HG03520 (cell line): ENCODE measurements around the gene KIAA1210.
A peak's percentile ranks its signal among the peaks of the same experiment; 100 is the strongest.

Experiments used
- ATAC-seq: cut with Tn5 transposase; IDR thresholded peaks from one replicate; pipeline ENCODE4 v1.9.1; 2021; ENCODE audit warnings: mild to moderate bottlenecking, moderate library complexity; ENCODE audit not compliant: unreplicated experiment

The KIAA1210 gene

DNA sequence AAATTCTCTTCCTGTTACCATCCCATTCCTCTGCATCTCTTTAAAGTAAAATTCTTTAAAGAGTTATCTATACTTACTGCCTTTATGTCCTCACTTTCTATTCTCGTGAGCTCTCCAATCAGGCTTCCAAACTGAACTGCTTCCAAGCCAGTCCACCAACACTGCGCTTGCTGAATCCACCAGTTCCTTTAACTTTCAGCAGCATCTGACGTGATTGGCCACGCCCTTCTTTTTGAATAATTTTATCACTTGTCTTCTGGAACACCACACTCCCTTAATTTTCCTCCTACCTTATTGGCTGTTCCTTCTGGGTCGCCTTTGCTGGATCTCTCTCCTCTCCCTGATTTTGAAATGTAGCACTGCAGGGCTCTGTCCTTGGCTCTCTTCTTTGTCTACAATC lies at the start of gene KIAA1210:
TSS of gene KIAA1210 (minus strand) at position 163 of the 400 bp plus-strand sequence. CDS start 4,170 bp downstream, outside the sequence.
- no peak for ATAC-seq

DNA sequence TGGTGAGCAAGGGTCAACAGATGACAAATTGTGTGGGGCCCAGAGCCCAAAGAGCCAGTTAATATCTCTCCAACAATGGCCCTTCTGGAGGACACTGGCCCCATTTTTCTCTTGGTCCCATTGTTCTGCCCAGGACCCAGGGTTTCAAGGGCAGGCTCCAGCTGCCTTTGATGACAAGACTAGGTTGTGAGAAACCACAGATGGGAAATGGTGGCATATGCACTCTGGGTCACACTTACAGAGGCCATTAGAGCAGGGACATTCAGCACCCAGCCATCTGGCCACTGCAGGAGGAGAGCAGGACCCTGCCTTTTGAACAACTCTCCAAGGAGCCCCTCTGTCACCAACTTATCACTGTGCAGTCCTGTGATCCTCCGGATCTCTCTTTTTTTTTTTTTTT lies 49.7 kb upstream of the KIAA1210 start:
- ATAC-seq = no peak

DNA sequence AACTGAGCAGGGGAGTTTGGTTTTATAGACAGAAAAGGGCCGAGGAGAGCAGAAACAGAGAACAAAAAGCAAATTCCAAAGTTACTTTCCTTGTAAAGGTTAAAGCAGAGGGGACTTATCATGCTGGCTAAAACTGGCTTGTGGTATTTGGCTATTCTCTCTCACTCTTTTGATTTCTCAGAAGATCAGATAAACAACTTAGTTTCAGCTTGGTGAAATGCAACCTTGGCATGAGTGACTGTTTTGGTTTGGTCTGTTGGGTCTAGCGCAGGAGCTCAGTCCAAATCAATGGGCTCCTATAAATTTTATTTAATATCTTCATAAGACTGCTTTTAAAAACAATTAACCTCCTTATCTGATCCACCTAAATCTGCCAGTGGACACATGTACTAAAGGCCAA lies 47.3 kb upstream of the KIAA1210 start:
- no peak for ATAC-seq

DNA sequence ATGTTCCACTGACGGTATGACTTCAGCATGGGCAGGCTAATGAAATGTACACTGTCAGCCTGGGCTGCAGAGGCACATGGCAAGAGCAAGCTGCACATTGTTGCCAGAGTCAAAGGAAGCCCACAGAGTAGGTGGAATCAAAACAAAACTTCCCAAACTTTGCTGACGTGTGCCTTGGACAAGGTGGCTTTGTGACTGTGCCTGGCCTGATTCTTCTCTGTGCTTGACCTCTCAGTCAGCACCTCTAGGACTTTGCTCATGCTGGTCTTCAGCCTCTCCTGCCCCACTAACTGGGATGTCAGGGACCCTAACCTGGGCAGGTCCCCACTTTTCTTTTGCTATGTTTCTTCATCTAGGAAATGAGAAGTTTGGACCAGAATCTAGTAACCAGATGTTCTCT lies 40.5 kb upstream of the KIAA1210 start:
- ATAC-seq = no peak

DNA sequence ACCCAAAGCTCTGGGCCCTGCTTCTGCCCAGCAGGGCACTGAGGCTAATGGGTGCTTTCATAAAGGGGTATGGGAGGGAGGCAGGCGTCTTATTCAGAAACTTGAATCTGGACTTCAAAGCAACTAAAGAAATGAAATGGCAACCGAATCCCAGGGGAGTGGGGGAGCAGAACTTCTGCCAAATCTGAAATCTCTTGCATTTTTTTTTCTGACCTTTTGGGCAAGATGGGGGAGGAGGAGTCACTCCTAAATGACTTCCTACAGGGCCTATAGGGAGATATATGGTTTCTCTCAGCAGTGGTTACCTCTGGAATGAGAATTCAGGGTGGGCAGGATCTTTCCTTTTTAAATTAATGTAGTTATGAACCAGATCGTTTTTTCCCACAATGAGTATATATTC lies 30.6 kb upstream of the KIAA1210 start:
- ATAC-seq = no peak

DNA sequence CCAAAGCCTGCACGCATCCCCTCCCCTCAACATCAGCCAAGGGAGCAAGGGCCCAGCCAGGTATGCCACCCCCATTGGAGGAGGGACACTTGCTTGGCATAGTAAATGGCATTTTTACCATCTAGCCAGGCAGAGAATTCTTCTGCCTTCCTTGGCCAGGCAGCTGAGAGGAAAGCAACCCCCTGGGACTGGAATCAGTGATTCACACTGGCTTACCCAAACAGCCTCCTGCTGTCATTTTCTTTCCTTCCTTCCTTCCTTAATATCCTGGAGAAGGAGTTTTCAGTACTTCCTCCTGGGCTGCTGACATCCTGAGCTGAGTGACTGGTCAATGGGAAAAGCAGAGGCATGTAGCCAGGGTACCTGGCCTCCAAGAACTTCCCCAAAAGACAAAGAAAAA lies 28.6 kb upstream of the KIAA1210 start:
- no peak for ATAC-seq

DNA sequence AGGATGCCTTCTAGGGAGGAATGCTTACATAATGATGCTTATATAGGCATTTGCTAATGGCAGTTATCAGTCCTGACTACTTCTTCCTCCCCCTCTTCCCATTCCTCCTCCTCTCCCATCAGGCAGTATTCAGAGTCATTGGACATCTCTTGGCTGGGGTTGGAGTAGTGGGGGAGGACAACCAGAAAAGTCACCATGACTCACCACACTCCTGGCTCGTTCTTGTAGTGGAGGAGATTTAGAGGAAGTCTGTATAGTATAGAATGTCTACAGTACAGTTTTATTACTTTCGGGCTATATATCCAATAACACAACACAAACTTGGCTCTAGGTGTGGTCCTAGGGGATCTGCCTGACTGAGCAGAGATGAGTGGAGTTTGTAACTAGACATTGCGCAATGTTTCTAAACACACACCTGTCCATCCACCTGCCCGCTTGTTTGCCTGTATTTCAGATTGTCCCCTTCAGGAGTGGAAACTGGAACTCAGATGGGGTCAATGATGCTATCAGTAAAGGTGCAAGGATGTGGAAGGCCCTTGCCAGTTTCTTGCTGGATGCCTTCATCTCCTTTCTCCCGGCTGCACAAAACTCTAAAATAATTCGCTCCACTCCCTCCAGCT lies 27.9 kb upstream of the KIAA1210 start:
- no peak for ATAC-seq

DNA sequence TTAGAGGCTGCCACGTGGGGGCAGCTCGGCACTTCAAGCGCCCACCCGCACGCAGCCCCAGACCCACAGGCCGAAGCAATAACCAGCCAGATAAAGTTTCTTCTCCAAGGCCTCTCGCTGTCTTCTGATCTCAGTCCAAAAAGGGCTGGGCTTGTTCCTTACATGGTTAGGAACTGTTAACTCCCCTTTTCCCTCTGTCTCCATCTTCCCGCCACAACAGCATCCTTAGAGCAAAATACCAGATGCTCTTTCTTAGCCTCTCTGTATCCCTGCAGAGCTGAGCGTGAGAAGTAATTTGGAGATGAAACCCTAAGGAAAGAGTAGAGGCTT lies 23.4 kb upstream of the KIAA1210 start:
- no peak for ATAC-seq

DNA sequence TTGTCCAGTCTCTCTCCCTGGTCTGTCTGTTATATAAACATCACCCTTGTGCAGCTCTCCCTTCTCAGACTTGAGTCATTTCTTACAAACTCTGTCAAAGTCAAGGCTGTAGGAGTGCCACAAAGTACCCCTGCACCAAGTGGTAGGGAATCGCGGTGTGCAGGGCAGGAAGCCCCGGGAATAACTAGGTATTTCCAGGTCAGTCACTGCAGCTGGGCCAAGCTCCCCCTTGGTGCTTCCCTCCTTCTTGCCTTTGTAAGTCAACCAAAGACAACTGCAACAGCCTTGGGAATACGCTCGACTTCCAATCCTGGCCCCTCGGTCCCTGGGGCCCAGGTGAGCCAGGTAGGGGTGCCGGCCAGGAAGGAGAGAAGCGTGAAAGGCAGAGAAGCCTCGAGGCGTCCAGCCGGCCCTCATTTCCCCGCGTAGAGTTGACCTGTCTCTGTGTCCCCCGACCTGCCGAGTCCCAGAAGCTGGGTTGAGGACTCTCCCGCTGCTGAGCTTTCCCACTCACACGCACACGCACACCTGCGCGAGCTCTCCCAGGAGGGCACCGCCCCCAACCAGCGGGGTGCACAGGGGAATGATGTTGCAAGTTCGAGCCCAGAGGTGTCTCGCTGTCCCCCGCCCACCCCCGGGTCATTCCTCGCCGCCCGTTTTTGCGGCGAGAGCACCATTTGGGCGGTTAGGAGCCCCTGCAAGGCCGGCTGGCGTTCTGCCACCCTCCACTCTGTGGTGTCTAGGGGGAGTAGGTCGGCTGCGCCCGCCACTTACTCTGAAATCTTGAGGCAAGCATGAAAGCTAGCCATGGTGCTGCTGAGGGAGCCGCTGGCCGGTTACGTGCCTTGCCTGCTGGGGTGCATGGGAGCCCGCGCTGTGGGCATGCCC lies 22.8 kb upstream of the KIAA1210 start:
- ATAC-seq = no peak

DNA sequence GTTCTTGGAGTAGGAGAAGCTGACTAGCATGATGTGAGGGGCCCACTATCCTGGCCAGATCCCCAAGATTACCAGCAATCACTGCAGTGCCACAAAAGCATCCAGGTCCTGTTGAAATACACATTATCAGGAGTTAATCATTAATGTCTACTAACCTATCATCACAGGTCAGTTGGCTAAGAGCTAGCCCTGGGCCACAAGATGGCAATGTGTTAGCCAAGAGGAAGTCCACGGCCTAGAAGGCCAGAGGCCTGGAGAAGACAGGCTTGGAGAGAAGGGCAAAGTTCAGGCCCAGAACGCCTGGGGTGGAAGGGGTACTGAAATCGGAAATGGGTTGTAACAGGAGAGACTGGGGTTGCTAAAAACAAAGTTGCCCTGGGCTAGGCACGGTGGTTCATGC lies 19.9 kb upstream of the KIAA1210 start:
- no peak for ATAC-seq

DNA sequence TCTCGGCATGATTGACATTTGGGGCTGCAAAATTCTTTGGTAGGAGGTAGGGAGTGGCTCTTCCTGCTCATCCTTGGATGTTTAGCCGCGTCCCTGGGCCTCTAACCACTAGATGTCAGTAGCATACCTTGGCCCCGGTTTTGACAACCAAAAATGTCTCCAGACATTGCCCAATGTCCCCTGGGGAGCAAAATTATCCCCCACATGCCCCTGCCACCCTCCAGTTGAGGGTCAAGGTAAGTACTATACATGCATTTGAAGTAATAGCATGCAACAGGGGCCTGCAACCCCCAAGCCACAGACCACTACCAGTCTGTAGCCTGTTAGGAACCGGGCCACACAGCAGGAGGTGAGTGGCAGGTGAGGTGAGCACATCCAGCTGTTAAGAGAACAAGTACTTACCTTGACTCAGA lies 17.6 kb upstream of the KIAA1210 start:
- no peak for ATAC-seq

DNA sequence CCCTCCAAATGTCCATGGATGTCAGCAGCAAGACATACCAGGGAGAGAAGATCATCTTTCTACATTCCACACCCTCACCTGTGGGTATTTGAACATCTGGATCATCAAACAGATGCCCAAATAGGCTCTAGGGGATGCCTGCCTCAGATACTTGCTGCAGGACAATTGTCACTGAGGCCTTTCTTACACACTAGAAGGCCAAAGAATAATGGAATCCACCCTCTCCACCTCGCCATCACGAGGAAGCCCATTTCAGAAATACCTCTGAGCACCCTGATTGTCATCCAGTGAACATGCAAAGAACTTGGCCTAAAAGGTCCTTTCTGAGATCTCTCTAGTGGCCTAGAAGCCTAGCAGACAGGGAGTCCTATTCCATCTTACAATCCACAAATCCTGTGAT lies 6.9 kb upstream of the KIAA1210 start:
- no peak for ATAC-seq

DNA sequence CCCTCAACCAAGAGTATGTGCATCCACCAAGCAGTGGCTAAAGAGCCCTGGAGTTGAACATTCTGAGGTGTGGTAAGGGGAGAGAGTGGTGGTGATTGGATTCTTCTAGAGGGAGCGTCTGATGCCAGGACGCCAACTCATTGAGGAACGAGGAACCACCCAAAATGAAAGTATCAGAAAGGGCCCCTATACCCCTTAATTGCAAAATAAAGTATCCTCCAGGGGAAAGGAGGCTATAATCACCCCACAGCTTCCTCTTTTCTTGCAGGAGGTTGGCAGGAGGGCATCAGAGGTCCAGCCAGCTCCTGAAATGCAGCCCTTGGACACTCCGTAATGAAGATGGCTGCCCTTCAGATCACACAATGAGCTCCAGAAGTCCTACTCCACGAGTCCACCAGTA lies 5.3 kb upstream of the KIAA1210 start:
- no peak for ATAC-seq

DNA sequence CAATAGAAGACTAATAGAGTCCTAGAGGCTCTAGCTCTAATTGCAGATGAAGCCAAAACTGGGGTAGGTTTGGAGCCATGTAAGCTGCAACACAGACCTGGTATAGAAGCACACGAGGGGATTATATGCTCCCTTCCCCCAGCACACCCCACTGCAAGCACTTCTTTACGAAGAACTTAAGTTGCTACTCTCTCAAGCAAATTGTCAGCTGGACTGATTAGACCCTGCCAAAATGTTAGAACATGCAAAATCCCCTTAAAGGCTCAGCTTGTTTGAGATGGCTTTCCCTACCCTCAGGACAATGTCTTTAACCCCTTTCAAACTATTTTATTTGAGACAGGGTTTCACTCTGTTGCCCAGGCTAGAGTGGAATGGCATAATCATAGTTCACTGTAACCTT lies 4.7 kb upstream of the KIAA1210 start:
- ATAC-seq = no peak

DNA sequence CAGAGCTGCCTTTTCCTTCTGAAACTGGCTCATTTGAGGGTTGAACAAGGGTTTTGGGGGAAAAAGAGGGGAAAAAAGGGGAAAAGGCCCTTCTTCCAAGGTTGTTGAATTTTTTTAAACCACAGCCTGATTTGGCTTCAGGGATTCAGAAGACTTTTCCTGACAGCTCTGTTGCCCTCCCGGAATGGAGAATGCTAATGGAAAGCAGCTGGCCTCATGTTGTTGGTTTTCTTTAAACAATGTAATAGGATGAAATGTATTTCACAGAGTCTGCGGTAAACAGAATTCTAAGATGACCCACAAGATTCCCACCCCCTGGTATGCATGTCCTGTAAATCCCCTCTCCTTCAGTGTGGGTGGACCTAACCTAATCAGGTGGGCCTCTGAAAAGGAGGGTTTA lies 3.3 kb upstream of the KIAA1210 start:
- ATAC-seq = no peak

DNA sequence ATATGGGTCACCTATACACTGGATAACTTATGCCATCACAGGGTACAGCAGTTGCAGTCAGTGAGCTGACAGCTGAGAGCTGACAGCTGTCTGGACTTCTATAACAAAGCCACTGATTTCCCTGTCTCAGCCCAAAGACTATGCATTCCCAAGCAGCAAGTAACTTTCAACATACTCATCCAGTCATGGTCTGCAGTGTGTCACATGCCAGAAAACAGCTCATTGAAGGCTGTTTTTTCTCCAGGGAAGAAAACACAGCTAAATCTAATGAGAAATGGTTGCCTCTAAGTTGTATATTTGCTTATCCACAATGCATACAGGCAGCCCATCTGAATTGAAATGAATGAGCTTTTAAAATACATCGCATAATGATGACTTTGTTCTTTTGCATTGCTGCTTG lies 6.3 kb downstream of the KIAA1210 start:
- no peak for ATAC-seq

DNA sequence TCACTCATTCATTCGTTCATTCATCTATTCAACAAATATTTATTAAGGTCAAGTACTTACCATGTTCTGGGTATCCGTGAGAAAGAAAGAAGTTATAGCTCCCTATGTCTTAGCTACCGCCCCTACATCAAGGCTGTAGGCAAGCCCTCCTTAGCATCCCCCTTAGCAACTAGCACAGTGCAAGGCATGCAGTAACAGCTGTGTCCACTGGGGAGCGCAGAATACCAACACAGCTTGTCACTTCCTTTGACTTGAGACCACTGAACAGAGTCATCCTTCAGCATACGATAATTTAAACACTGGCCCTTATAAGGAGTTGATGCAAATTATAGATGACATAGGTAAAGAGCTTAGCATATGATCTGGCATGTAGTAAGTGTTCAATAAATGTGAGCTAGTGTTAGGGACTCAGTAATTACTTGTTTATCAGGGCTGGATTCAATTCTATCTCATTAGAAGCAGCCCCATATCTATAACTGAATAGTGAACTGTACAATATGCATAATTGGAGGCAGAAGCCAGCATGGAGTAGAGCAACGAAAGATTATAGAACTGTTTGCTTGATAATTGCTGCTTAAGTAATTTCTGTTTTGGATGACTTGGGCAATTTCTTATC lies 8.7 kb downstream of the KIAA1210 start:
- peak; percentile 93 for ATAC-seq

DNA sequence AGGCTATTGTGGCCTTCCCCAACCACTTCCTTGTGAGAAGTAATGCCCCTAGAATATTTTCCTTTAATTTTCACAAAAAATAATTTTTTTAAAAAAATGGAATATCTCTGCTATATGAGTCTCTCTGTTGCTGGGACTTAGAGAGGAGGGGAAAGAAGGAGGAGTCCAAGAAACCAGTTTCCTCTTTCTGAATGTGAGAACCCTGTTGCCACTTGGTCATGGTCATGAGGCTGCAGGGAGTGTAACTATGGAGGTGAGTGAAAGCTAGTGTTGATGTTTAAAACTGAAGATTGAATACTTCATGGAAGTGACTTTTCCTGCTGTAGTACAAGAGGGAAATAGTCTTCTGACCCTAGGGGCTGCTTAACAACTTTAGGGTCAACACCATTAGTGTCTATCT lies 20.4 kb downstream of the KIAA1210 start:
- ATAC-seq = no peak

DNA sequence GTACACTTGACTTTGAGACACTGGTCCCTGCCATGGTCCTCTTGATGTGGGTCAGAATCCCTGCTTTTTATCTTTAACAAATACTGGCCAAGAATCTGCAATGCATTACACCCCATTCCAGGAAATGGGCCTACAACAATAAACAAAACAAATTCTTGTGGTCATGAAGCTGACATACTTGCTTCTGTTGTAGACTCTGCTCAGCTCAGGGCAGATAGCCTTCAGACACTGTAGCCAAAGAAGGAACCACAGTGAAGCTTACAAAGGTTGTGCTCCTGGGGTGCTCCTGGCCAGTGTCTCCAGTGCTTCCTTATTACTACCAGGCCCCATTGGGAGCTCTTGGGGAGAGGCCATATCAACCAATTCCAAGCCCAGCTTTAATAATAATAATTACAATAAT lies 21.8 kb downstream of the KIAA1210 start:
- no peak for ATAC-seq

DNA sequence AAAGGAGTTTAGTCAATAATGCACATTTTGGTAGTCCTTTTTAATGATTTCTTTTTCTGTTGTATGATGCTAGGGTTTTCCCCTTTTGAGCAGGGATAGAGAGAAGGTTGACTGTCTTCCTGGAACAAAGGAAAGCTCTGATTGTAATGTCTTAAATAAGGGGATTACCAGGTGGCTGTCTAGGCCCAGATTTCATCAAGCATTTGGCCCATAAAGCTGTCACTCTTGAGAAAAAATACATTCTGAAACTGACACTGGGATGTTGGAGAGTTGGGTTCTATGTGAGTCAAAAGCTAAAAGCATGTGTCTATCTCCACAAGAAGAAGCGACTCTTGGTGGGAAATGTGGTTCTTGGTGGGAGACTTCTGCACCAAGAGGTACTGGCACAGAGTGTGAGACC lies 26.4 kb downstream of the KIAA1210 start:
- no peak for ATAC-seq

DNA sequence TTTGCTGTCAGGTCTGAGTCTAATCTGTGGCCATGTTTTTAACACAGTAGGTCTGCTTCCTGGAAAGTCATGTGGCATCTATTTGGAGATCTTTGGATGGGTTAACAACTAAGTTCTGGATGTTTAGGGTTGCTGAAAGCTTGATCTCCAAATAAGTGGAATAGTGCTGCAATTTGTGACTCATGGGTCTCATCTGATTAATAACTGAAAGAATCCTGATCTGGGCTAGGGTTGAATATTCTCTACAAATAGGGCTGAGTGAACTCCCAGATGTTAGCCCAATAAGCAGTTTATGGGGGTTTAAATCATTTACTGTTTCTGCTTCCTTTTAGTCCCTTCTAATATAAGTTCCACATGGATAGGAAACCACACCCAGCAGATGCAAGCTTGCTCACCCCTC lies 31.7 kb downstream of the KIAA1210 start:
- ATAC-seq = no peak

DNA sequence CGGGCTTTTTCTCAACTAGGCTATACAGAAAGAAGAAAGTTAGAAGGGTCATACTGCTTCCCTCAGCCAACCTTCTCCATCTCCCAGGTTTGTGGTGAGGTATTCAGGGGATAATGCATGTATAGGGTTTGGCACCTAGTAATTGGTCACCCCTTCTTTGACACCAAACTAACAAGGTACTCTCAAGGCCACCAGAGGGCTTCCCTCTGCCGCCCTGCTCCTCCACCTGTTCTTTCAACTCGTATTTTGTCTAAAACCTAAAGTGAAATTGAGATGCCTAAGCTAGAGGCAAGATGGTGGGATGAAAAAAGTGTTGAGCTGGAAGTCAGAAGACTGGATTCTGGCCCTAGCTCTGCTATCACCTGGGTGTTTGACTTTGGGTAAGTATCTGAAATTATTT lies 32.8 kb downstream of the KIAA1210 start:
- ATAC-seq = no peak
